NOMO-1 (cell line): ENCODE measurements around the gene KLHL41.
"Not testable (repeated sequence)": the region's sequence is repeated elsewhere in the genome, so short reads cannot be mapped to it uniquely, and the experiment has no call there.

Experiments used
- DNase-seq, 2 experiments: peaks; one replicate each; lab custom pipeline; 2025; ENCODE audit not compliant: unreplicated experiment in 2 of 2; lab: John Stamatoyannopoulos, UW

Gene KLHL41

GRCh38 chr2:169507698-169508097, 1.8 kb upstream of the KLHL41 start:
- no peak for DNase-seq

GRCh38 chr2:169509955-169510354, 453 bp downstream of the KLHL41 start:
- DNase-seq = peak; percentile 1 to 39

GRCh38 chr2:169510496-169510895, 994 bp downstream of the KLHL41 start:
- DNase-seq = no peak

GRCh38 chr2:169511818-169512217, 2.3 kb downstream of the KLHL41 start:
- no peak for DNase-seq

GRCh38 chr2:169512525-169512924, 3.0 kb downstream of the KLHL41 start:
- no peak for DNase-seq

- DNase-seq = no peak
These were observed 3.6 kb downstream of the KLHL41 start for GRCh38 chr2:169513094-169513493.

GRCh38 chr2:169513926-169514325, 4.4 kb downstream of the KLHL41 start:
- DNase-seq = no peak

- peak in 1 of 2 experiments; percentile 19 for DNase-seq
These were observed 5.3 kb downstream of the KLHL41 start for GRCh38 chr2:169514758-169515157.

GRCh38 chr2:169516488-169516995, 7.0 kb downstream of the KLHL41 start:
- DNase-seq = not testable (repeated sequence)

- no peak for DNase-seq
These were observed 11.4 kb downstream of the KLHL41 start for GRCh38 chr2:169520896-169521295.

GRCh38 chr2:169523681-169524080, 14.2 kb downstream of the KLHL41 start:
- no peak for DNase-seq

GRCh38 chr2:169525434-169525833, 15.9 kb downstream of the KLHL41 start:
- no peak for DNase-seq

- DNase-seq = no peak
These were observed 16.9 kb downstream of the KLHL41 start for GRCh38 chr2:169526451-169526850.

GRCh38 chr2:169528271-169528701, 18.8 kb downstream of the KLHL41 start:
- peak; percentile 2 to 48 for DNase-seq

- not testable (repeated sequence) for DNase-seq
These were observed 30.0 kb downstream of the KLHL41 start for GRCh38 chr2:169539460-169539859.

- DNase-seq = no peak
These were observed 30.6 kb downstream of the KLHL41 start for GRCh38 chr2:169540146-169540545.

- no peak for DNase-seq
These were observed 32.9 kb downstream of the KLHL41 start for GRCh38 chr2:169542433-169542832.

- DNase-seq = no peak
These were observed 37.3 kb downstream of the KLHL41 start for GRCh38 chr2:169546756-169547155.

- no peak for DNase-seq
These were observed 51.9 kb downstream of the KLHL41 start for GRCh38 chr2:169561364-169561763.

GRCh38 chr2:169562084-169562483, 52.6 kb downstream of the KLHL41 start:
- not testable (repeated sequence) for DNase-seq

GRCh38 chr2:169562519-169562918, 53.0 kb downstream of the KLHL41 start:
- no peak for DNase-seq

GRCh38 chr2:169565686-169566085, 56.2 kb downstream of the KLHL41 start:
- DNase-seq = no peak

GRCh38 chr2:169569948-169570347, 60.4 kb downstream of the KLHL41 start:
- no peak for DNase-seq
